HG03558 (cell line): ENCODE results near the gene MYH11.
"Not testable (repeated sequence)": the region's sequence is repeated elsewhere in the genome, so short reads cannot be mapped to it uniquely, and the experiment has no call there.

Source experiments
- ATAC-seq: cut with Tn5 transposase; IDR thresholded peaks from one replicate; pipeline ENCODE4 v1.9.1; 2021; ENCODE audit warnings: moderate number of reproducible peaks; ENCODE audit not compliant: unreplicated experiment; ENCODE audit errors: extremely low read depth

The MYH11 gene

GRCh38 chr16:15847611-15848175 is 9.1 kb downstream of the MYH11 start:
- ATAC-seq: no peak

GRCh38 chr16:15846510-15846909 is 10.3 kb downstream of the MYH11 start:
- no peak for ATAC-seq

GRCh38 chr16:15843635-15844279 is 13.1 kb downstream of the MYH11 start:
- no peak for ATAC-seq

GRCh38 chr16:15839204-15839603 is 17.6 kb downstream of the MYH11 start:
- ATAC-seq: not testable (repeated sequence)

- no peak for ATAC-seq
These were observed 19.1 kb downstream of the MYH11 start for GRCh38 chr16:15837761-15838160.

- no peak for ATAC-seq
These were observed 19.7 kb downstream of the MYH11 start for GRCh38 chr16:15836965-15837611.

- no peak for ATAC-seq
These were observed 20.8 kb downstream of the MYH11 start for GRCh38 chr16:15836074-15836473.

GRCh38 chr16:15835136-15835878 is 21.5 kb downstream of the MYH11 start:
- ATAC-seq: no peak

- no peak for ATAC-seq
These were observed 22.3 kb downstream of the MYH11 start for GRCh38 chr16:15834502-15834901.

- ATAC-seq: no peak
These were observed 23.3 kb downstream of the MYH11 start for GRCh38 chr16:15833541-15833940.

GRCh38 chr16:15832241-15832640 is 24.6 kb downstream of the MYH11 start:
- no peak for ATAC-seq

- no peak for ATAC-seq
These were observed 25.9 kb downstream of the MYH11 start for GRCh38 chr16:15830832-15831451.

GRCh38 chr16:15829460-15829859 is 27.4 kb downstream of the MYH11 start:
- no peak for ATAC-seq

- ATAC-seq: no peak
These were observed 29.0 kb downstream of the MYH11 start for GRCh38 chr16:15827709-15828343.

GRCh38 chr16:15827299-15827698 is 29.5 kb downstream of the MYH11 start:
- ATAC-seq: no peak

- no peak for ATAC-seq
These were observed 31.0 kb downstream of the MYH11 start for GRCh38 chr16:15825750-15826305.

GRCh38 chr16:15822957-15823356 is 33.9 kb downstream of the MYH11 start:
- no peak for ATAC-seq

GRCh38 chr16:15820837-15821236 is 36.0 kb downstream of the MYH11 start:
- ATAC-seq: no peak

- no peak for ATAC-seq
These were observed 37.8 kb downstream of the MYH11 start for GRCh38 chr16:15819046-15819445.

- ATAC-seq: no peak
These were observed 39.4 kb downstream of the MYH11 start for GRCh38 chr16:15817446-15817845.
